Vagina (tissue), 2 donors: ENCODE data around the gene GNG7.

Source experiments
- POLR2A ChIP-seq, 2 donors: fragments of 450-650 bp; IDR thresholded peaks; one replicate each; pipeline ENCODE4 v1.6.1; 2017; ENCODE audit warnings: antibody characterized with exemption in 2 of 2, mild to moderate bottlenecking in 2 of 2, moderate library complexity in 2 of 2
- TF ChIP-seq, protein P1 (sequence below), 3 experiments: fragments of 450-650 bp in 2 of 3; fragments of 200-600 bp in 1 of 3; sonication (generic) in 1 of 3; IDR thresholded peaks; one replicate each; pipeline ENCODE4 v1.5.1; 2017 to 2019; ENCODE audit warnings: antibody characterized with exemption in 3 of 3, mild to moderate bottlenecking in 2 of 3, moderate library complexity in 2 of 3

DNA sequence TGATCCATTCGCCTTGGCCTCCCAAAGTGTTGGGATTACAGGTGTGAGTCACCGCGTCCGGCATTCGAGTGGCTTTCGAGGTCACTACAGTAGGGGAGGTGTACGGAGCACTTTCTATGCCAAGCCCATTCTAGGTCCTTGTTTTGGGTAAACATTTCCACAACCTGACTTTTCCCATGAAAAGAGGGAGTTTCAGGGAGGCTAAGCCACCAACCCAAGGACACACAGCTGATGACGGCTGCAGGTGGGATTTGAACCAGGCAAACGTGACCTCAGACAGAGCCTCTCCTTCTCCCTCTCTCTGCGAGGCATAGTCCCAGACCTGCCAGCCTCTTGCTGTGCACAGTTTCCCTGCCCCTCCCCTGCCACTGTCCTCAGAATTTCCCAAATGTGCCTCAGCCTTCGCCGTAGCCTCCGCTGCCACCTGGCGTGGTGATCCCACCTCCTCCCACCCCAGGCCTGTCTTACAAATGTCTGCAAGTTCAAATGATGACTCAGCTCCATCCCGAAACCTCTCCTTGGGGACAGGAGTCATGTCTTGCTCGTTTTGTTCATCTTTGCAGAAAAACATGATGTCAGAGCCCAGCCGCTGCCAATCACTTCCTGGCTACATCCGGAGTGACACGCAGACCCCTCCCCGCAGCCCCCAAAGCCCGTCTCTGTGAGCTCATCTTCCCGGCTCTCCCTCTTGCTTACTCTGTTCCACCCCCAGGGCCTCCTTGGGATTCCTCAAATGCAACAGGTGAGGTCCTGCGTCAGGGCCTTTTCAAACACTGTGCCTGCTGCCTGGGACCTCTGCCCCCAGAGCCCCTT, 233.2 kb downstream of the GNG7 start:
- TF ChIP-seq, protein P1, sequence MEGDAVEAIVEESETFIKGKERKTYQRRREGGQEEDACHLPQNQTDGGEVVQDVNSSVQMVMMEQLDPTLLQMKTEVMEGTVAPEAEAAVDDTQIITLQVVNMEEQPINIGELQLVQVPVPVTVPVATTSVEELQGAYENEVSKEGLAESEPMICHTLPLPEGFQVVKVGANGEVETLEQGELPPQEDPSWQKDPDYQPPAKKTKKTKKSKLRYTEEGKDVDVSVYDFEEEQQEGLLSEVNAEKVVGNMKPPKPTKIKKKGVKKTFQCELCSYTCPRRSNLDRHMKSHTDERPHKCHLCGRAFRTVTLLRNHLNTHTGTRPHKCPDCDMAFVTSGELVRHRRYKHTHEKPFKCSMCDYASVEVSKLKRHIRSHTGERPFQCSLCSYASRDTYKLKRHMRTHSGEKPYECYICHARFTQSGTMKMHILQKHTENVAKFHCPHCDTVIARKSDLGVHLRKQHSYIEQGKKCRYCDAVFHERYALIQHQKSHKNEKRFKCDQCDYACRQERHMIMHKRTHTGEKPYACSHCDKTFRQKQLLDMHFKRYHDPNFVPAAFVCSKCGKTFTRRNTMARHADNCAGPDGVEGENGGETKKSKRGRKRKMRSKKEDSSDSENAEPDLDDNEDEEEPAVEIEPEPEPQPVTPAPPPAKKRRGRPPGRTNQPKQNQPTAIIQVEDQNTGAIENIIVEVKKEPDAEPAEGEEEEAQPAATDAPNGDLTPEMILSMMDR (IDR thresholded peaks at IDR 0.05): no peak
- TF ChIP-seq POLR2A (IDR thresholded peaks at IDR 0.05): no peak
